IgD-negative memory B cell (primary cell): ENCODE measurements around the gene HOXC10. TPM values are rescaled to one million over a fixed set of nuclear protein-coding genes. Genes with fewer than 3 reads are reported as not detected.

ENCODE experiments used
- H3K27ac Mint-ChIP-seq, 3 donors: one replicate each; pipeline ENCODE4 v1.8.0; 2020 to 2022; ENCODE audit warnings: mild to moderate bottlenecking in 3 of 3, mixed read lengths in 3 of 3, moderate library complexity in 1 of 3
- H3K27me3 Mint-ChIP-seq: one replicate; pipeline ENCODE4 v1.8.0; 2021; ENCODE audit warnings: mixed read lengths
- H3K36me3 Mint-ChIP-seq: one replicate; pipeline ENCODE4 v1.8.0; 2020; ENCODE audit warnings: mild to moderate bottlenecking, mixed read lengths
- H3K4me1 Mint-ChIP-seq, 3 donors: one replicate each; pipeline ENCODE4 v1.8.0; 2020 to 2022; ENCODE audit warnings: mixed read lengths in 3 of 3, mild to moderate bottlenecking in 1 of 3
- H3K4me3 Mint-ChIP-seq, 4 donors: one replicate each; pipeline ENCODE4 v1.8.0; 2020 to 2022; ENCODE audit warnings: mild to moderate bottlenecking in 4 of 4, mixed read lengths in 4 of 4, moderate library complexity in 3 of 4
- H3K9me3 Mint-ChIP-seq, 3 donors: one replicate each; pipeline ENCODE4 v1.8.0; 2020 to 2021; ENCODE audit warnings: mixed read lengths in 3 of 3, mild to moderate bottlenecking in 1 of 3
- polyA plus RNA-seq: library from polyadenylated mRNA; unstranded; fragments of 300-500 nt; fragmentation: Illumina TruSeq; gene quantifications from one replicate; pipeline ENCODE4 v1.2.3, GENCODE V29; 2021

HOXC10 gene
- polyA plus RNA-seq, 1 donor from 2014 or later = not detected

DNA sequence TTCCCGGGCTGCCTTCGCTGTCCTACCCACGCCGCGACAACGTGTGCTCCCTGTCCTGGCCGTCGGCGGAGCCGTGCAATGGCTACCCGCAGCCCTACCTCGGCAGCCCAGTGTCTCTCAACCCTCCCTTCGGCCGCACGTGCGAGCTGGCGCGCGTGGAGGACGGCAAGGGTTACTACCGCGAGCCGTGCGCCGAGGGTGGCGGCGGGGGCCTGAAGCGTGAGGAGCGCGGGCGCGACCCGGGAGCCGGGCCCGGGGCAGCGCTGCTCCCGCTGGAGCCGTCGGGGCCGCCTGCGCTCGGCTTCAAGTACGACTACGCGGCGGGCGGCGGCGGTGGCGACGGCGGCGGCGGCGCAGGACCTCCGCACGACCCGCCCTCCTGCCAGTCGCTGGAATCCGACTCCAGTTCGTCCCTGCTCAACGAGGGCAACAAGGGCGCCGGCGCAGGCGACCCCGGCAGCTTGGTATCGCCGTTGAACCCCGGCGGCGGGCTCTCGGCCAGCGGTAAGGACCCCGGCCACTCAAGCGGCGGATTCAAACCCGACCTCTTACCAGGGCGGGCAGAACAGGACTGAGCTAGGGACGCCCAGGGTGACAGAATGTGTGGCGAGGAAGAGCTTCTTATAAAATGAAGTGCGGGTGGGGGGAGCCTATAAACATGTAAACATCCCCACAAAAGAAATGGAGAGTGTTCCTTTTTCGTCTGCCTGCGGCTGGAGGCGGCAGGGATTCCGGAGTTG is 29.7 kb upstream of the HOXC10 start:
- Mint-ChIP-seq H3K9me3 (peaks cover 0 to 8% (median 0%) of the 10 kb centered on the region in 3 donors), H3K36me3 (peaks cover 2% of the 10 kb centered on the region), H3K27me3 (peaks cover 83% of the 10 kb centered on the region), H3K4me3 (peak overlapping the region in 2 of 4 donors; percentile 32 to 92), H3K4me1 (peaks cover 4 to 12% (median 12%) of the 10 kb centered on the region in 3 donors), H3K27ac (peak overlapping the region; percentile 51 to 87 (median 86))

DNA sequence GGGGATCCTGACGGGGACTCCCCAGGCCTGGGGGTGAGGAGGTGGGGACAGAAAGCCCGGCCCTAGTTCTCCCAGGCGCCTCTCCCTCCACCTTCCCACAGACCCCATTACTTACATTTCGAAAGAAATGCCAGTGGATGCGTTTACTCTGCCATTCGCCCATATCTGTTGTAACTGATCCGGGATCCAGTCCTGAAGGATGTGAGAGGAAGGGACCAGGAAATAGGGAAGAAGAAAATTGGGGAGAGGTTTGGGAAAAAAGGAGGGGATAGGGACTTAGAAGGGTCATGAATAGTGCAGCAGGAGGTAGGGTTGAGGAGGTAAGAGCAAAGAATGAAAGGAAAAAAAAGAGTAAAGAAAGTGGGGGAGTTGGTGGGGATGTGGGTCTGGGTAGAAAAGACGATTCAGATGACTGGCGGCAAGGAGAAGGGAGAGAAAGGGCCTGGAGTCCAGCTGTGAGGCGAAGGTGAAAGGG is 29.1 kb upstream of the HOXC10 start:
- H3K27ac Mint-ChIP-seq = peak overlapping the region; percentile 51 to 87 (median 86)
- peaks cover 0 to 15% (median 14%) of the 10 kb centered on the region in 3 donors for H3K4me1 Mint-ChIP-seq
- peak overlapping the region; percentile 17 to 79 (median 28) for H3K4me3 Mint-ChIP-seq
- H3K9me3 Mint-ChIP-seq = peaks cover 0 to 8% (median 0%) of the 10 kb centered on the region in 3 donors
- H3K27me3 Mint-ChIP-seq = peaks cover 84% of the 10 kb centered on the region
- peaks cover 2% of the 10 kb centered on the region for H3K36me3 Mint-ChIP-seq

GRCh38 chr12:53956251-53956887 is 28.6 kb upstream of the HOXC10 start:
- peaks cover 0 to 8% (median 0%) of the 10 kb centered on the region in 3 donors for H3K9me3 Mint-ChIP-seq
- peaks cover 83% of the 10 kb centered on the region for H3K27me3 Mint-ChIP-seq
- H3K4me1 Mint-ChIP-seq = peaks cover 0 to 14% (median 12%) of the 10 kb centered on the region in 3 donors
- H3K27ac Mint-ChIP-seq = peak overlapping the region; percentile 86 to 87 (median 86)
- peak overlapping the region in 3 of 4 donors; percentile 37 to 83 (median 79) for H3K4me3 Mint-ChIP-seq
- peaks cover 2% of the 10 kb centered on the region for H3K36me3 Mint-ChIP-seq

DNA sequence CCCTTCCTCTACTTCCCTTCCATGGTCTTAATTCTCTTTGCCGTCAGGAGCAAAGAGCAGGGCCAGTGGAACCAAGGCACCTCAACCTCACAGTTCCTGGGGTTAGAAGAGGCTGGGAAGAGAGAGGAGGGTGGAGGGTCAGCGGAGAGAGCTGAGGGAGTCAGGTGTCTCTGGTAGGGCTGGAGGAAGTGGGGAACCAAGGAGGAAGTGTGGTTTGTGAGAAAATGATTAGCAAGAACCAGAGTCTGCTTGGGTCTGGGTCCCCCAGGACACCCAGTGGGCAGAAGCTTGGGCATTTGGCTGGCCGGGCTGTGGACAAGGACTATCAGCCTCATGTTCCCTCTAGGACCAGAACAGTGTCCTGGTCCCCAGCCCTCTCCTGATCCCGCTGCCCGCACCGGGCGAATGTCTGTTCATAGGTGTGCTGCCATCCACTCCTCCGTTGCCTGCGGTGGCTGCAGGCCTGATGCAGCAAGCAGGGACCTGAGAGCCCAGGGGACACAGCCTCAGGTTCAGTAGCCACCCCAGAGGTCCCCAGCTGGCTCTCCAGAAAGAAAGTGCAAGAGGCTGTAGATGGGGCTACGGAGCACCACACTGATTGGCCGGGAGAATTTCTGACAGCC is 27.9 kb upstream of the HOXC10 start:
- Mint-ChIP-seq H3K4me3 (peak overlapping the region in 3 of 4 donors; percentile 55 to 83 (median 79)), H3K27me3 (peaks cover 84% of the 10 kb centered on the region), H3K4me1 (peaks cover 0 to 14% (median 12%) of the 10 kb centered on the region in 3 donors), H3K27ac (peak overlapping the region; percentile 59 to 87 (median 86)), H3K9me3 (peaks cover 0 to 8% (median 0%) of the 10 kb centered on the region in 3 donors), H3K36me3 (peaks cover 2% of the 10 kb centered on the region)

DNA sequence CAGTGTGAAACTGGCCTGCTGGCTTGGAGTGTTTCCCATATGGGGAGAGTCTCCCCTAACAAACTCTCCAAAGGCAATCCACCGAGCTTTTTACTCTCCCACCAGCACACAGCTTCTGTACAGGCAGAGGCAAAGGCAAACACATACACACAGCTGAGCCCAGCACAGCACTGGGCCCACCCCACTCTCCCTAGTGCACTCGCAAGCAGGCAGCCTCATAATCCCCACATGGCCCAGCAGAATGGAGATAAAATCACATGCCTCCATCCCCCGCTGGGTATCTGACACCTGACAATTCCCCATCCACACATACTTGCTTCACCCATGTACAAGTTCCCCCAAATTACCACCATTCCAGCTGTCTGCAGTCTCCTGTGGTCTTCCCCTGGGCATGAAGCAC is 26.8 kb upstream of the HOXC10 start:
- Mint-ChIP-seq H3K9me3 (peaks cover 0 to 8% (median 0%) of the 10 kb centered on the region in 3 donors), H3K4me1 (peaks cover 4 to 14% (median 12%) of the 10 kb centered on the region in 3 donors), H3K27me3 (peaks cover 87% of the 10 kb centered on the region), H3K36me3 (peaks cover 2% of the 10 kb centered on the region), H3K27ac (peak overlapping the region in 2 of 3 donors; percentile 20 to 87), H3K4me3 (peak overlapping the region in 1 of 4 donors; percentile 4)

DNA sequence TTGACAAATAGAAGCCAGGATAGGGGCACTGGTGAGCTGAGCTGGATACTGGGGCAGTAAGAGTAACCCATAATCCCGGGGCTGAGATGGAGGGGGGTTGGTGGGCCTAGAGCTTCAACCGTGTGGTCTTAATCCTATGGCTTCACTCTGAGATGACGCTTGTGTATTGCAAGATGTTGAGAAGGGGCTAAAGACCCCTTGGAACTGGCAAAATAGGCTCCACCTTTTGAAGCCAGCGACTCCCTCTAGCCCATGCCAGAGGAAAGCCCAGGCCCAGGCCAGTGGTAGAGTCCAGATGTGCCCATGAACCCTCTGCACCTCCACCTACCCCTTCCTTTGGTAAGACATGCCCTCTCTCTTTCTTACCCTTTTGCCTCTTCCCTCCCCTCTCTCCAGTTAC is 25.6 kb upstream of the HOXC10 start:
- Mint-ChIP-seq H3K27ac (peak overlapping the region in 2 of 3 donors; percentile 83 to 87), H3K4me3 (peak overlapping the region in 1 of 4 donors; percentile 74), H3K27me3 (peaks cover 86% of the 10 kb centered on the region), H3K4me1 (peaks cover 9 to 18% (median 13%) of the 10 kb centered on the region in 3 donors), H3K36me3 (no peaks in the 10 kb centered on the region), H3K9me3 (peaks cover 0 to 8% (median 0%) of the 10 kb centered on the region in 3 donors)

DNA sequence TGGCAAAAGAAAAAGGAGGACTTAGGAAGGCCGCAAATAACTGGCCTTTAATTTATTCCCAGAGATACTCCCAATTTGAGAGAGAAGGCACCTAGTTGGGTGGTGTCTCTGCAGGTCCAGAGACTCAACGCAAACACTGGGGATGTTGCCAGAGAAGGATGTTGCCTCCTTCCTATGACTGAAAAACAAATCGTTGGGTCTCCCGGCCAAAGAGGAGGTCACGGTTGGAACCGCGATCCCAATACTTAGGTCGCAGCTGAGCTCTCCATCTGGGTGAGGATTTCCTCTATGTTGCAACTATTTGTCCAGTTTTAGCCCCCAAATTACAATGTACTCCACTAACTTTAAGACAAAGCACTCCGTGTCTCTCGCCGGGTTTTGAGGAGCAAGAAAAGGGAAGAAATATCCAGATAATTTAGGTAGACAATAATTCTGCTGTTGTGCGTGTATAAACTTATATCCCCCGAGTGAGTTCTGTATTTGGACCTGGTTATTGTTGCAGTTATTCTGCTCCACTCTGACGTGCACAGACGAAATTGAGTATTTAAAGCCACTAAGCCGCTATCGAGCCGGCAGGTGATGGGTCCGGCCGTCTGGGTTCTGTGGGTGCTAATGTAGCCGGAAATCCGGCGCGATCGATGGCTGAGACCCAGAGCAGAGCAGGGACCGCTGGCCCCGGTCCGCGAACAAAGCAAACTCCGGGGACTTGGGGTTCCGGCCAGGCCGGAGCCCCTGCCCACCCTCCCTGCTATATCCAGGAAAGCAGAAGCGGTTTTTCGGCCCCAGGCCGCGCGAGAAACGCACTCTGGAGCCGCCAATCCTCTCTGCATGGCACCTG is 24.5 kb upstream of the HOXC10 start:
- Mint-ChIP-seq H3K27me3 (peaks cover 90% of the 10 kb centered on the region), H3K36me3 (no peaks in the 10 kb centered on the region), H3K4me3 (peak overlapping the region in 3 of 4 donors; percentile 4 to 74 (median 17)), H3K4me1 (peaks cover 15 to 20% (median 18%) of the 10 kb centered on the region in 3 donors), H3K9me3 (peaks cover 0 to 10% (median 0%) of the 10 kb centered on the region in 3 donors), H3K27ac (peak overlapping the region; percentile 49 to 87 (median 83))

DNA sequence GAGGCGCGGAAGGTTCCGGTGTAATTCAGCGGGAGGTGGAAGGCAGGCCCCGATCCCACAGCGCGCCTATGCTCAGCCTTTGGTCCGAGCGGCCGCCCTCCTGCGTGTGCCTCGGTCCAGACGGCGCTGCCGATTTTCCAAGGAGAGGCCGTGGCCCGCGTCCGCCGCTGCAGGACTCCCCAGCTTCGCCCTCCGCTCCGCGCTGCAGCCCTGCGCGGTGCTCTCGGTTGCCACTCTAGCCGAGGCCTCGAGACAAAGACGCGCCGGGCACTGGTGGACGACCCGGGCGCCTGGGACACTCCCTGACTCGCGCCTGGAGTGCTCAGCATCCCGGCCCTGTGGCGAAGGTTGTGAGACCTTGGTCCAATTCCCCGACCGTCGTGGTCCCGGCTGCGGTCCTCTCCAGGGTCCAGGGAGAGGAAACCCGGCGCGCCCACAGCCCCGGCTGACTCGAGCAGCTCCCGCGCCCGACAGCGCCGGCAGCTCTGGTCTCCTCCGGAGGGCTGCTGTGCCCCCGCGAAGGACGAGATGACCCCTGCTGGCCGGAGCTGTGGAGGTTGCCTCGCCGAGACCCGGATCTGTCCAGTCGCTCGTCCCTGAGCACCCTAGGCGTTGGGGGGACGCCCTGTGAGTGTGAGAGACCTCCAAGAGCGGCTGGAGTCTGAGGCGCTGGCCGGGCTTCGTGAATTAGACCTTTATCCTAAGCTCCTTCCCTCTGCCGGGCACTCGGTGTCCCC is 23.8 kb upstream of the HOXC10 start:
- no peaks in the 10 kb centered on the region for H3K36me3 Mint-ChIP-seq
- H3K4me3 Mint-ChIP-seq = peak overlapping the region in 3 of 4 donors; percentile 4 to 46 (median 17)
- peaks cover 92% of the 10 kb centered on the region for H3K27me3 Mint-ChIP-seq
- H3K27ac Mint-ChIP-seq = peak overlapping the region; percentile 74 to 87 (median 78)
- peaks cover 16 to 26% (median 19%) of the 10 kb centered on the region in 3 donors for H3K4me1 Mint-ChIP-seq
- H3K9me3 Mint-ChIP-seq = peaks cover 0 to 14% (median 0%) of the 10 kb centered on the region in 3 donors

DNA sequence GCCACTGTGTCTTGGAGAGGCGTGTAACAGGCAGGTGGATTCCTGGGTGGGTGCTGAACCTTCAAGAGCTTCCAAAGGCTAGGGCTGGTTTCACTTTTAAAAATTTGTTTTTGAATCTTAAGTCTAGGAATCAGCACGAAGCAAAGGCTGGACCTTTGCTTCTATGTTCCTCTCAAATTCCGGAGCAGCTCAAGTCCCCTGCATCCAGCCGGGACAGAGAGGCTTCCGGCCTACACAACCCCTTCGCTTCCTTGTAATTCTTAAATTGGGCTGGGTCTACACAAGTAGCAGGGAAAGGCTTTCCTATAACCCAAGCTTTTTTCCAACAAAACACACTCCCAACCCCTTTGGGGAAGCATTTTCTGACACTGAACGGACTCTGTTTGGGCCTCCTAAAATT is 21.9 kb upstream of the HOXC10 start:
- peaks cover 12 to 31% (median 13%) of the 10 kb centered on the region in 3 donors for H3K4me1 Mint-ChIP-seq
- peaks cover 0 to 11% (median 0%) of the 10 kb centered on the region in 3 donors for H3K9me3 Mint-ChIP-seq
- peaks cover 91% of the 10 kb centered on the region for H3K27me3 Mint-ChIP-seq
- H3K27ac Mint-ChIP-seq = peak overlapping the region in 2 of 3 donors; percentile 3 to 87
- peak overlapping the region in 2 of 4 donors; percentile 46 to 84 for H3K4me3 Mint-ChIP-seq
- peaks cover 2% of the 10 kb centered on the region for H3K36me3 Mint-ChIP-seq

DNA sequence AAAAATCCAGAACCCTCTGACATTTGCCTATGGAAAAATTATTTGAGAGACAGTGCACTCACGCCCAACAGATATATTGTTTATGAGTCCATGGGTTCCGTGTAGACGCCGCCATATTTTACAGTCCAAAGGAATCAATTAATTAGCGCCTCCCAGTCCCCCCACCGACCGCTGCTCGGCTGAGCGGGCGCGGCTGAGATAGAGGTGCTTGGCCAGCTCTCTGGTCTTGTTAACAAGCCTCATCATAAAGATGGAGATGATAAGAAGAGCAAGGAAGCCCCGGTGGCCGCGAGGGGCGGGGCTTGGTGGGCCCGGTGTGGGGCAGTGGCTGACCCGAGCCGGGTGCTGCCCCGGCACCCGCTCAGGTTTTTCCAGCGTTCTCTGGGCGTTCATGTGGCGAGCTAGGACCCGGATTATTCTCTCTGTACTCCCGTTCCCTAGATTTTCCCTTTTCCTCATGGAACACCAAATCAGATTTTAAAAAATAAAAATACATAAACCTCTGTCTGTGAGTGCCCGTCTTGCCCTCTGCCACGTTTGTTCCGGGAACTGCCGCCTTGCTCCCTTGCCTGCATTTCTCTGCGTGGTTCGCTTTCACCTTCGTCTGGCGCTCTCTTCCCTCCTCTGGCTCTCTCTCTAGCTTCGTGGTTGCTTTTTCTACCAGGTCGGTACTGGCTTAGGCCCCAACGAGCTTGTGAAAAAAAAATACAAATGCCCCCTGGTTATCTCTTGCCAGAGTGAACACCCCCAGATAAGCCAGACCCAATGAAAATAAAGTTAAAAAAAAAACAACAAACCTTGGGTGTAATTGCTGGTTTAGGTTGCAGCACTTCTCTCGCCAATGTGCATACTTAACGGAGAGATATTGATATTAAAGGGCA is 21.3 kb upstream of the HOXC10 start:
- peak overlapping the region in 3 of 4 donors; percentile 49 to 63 (median 59) for H3K4me3 Mint-ChIP-seq
- H3K36me3 Mint-ChIP-seq = peaks cover 2% of the 10 kb centered on the region
- H3K9me3 Mint-ChIP-seq = peaks cover 0 to 11% (median 0%) of the 10 kb centered on the region in 3 donors
- peak overlapping the region in 2 of 3 donors; percentile 48 to 87 for H3K27ac Mint-ChIP-seq
- peaks cover 12 to 31% (median 13%) of the 10 kb centered on the region in 3 donors for H3K4me1 Mint-ChIP-seq
- H3K27me3 Mint-ChIP-seq = peaks cover 90% of the 10 kb centered on the region

DNA sequence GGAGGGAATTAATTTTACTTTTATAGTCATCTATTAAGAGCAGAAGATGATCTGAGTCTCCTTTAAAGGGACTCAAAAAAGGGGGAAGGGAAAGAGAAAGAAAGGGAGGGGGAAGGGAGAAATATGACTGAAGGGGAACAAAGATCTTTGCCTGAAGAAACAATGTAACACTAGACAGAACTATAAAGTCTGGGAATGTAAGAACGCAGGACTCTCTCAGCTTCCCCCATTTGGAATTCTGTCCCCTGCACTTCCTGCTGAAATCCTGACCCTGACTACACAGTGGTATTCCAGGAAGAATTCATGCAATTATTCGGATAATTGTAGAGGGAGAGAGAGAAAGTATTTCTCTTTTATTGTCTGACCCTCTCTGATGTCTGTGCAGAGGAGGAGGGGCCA is 20.6 kb upstream of the HOXC10 start:
- H3K4me1 Mint-ChIP-seq = peaks cover 12 to 31% (median 14%) of the 10 kb centered on the region in 3 donors
- peaks cover 0 to 11% (median 0%) of the 10 kb centered on the region in 3 donors for H3K9me3 Mint-ChIP-seq
- H3K27ac Mint-ChIP-seq = peak overlapping the region in 1 of 3 donors; percentile 87
- peaks cover 91% of the 10 kb centered on the region for H3K27me3 Mint-ChIP-seq
- H3K4me3 Mint-ChIP-seq = peak overlapping the region in 2 of 4 donors; percentile 59 to 63
- peaks cover 2% of the 10 kb centered on the region for H3K36me3 Mint-ChIP-seq

DNA sequence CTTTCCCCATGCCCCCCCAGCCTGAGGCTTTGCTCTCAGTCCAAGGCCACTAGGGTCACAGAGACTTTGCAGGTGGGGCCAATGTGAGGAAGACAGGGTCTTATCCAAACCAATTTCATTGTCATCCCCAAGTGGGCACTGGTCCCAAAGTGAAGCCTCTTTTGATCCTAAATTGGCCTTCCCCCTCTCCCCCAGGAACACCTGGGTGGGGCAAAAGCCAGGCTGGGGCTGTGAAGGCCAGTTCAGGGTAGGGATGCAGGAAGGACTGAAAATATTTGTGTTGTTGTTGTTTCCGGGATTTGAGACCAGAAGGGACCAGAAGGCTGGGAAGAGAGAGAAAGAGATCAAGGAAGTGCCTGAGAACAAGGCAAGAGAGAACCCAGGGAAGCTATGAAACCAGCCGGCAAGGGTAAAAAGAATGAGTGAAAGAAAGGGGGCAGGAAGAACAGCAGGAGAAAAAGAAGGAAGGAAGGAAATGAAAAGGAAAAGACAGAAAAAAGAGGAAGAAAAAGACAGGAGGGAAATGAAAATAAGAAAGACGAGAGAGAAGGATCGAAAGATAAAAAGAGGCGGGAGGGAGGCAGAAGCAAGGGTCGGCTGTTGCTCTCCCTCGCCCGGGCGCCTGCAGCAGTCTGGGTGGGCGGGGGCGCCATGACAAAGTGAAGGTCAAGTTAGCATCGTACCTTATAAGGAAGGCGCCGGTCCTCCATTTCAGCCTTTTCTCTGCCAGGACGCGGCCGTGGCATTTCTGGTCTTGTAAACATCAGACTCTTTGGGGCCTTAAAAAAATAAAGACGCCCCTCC is 19.5 kb upstream of the HOXC10 start:
- H3K9me3 Mint-ChIP-seq = peaks cover 0 to 9% (median 0%) of the 10 kb centered on the region in 3 donors
- peak overlapping the region in 2 of 4 donors; percentile 28 to 59 for H3K4me3 Mint-ChIP-seq
- H3K36me3 Mint-ChIP-seq = peaks cover 2% of the 10 kb centered on the region
- H3K27ac Mint-ChIP-seq = peak overlapping the region; percentile 46 to 87 (median 59)
- H3K4me1 Mint-ChIP-seq = peaks cover 10 to 31% (median 12%) of the 10 kb centered on the region in 3 donors
- peaks cover 91% of the 10 kb centered on the region for H3K27me3 Mint-ChIP-seq
